Pancreas (tissue), 10 donors: ENCODE results near the gene PAFAH1B2. TPM values are rescaled to one million over a fixed set of nuclear protein-coding genes. Genes with fewer than 3 reads are reported as not detected.
"Not testable (repeated sequence)": the region's sequence is repeated elsewhere in the genome, so short reads cannot be mapped to it uniquely, and the experiment has no call there.

Source experiments
- ATAC-seq, 4 donors: fragments of 200-7000 bp; cut with Tn5 transposase; one replicate each; pipeline versions ENCODE4 v1.8.0 to v1.9.1; 2020; ENCODE audit warnings: mild to moderate bottlenecking in 4 of 4, moderate library complexity in 4 of 4
- DNase-seq, 6 donors: peaks; one replicate each; pipeline ENCODE4 v3.0.0-alpha.2; 2020
- FAIRE-seq: peaks from 2 replicates; lab custom pipeline; 2012; peaks lifted over from hg19 to GRCh38; lab: Jason Lieb, UNC
- H3K27ac ChIP-seq, 4 donors: fragments of 200-600 bp; sonication (generic); 1 replicate in 3 of 4; 2 replicates in 1 of 4; pipeline versions ENCODE4 v1.5.0 to v1.8.0; 2020
- H3K27me3 ChIP-seq, 4 donors: fragments of 200-600 bp; one replicate each; pipeline ENCODE4 v1.8.0; 2021
- H3K36me3 ChIP-seq, 3 donors: fragments of 200-600 bp; sonication (generic) in 1 of 3; one replicate each; pipeline versions ENCODE4 v1.5.0 to v1.8.0; 2020 to 2021
- H3K4me1 ChIP-seq, 3 donors: fragments of 200-600 bp; one replicate each; pipeline ENCODE4 v1.8.0; 2021
- H3K4me3 ChIP-seq, 4 donors: fragments of 200-600 bp; sonication (generic) in 2 of 4; one replicate each; pipeline versions ENCODE4 v1.5.0 to v1.8.0; 2020 to 2021
- H3K9me3 ChIP-seq, 4 donors: fragments of 200-600 bp; one replicate each; pipeline ENCODE4 v1.8.0; 2021
- CTCF ChIP-seq, 4 donors: fragments of 200-600 bp; sonication (generic) in 3 of 4; IDR thresholded peaks; one replicate each; pipeline versions ENCODE4 v1.5.0 to v1.8.0; 2021; ENCODE audit warnings: antibody characterized with exemption in 4 of 4
- WGBS, 2 donors: extraction: QIAGEN DNeasy Blood & Tissue Kit; methylation state at CpG; one replicate each; pipeline ENCODE4 v1.1.7; 2013; 5-methylcytosine and 5-hydroxymethylcytosine counted together
- intact Hi-C, 3 donors: fragments of 100-400 bp; cut with DNase I; formaldehyde crosslinking; loops; one replicate each; pipeline versions ENCODE4 v1.11.1 to v1.14.2; 2022
- polyA plus RNA-seq, 2 donors: library from polyadenylated mRNA; stranded (reverse); fragments of 200-250 nt; gene quantifications; one replicate each; pipeline ENCODE4 v1.2.3, GENCODE V29; 2013
- total RNA-seq, 6 donors: library from RNA; stranded (reverse); fragmentation: NEBNext Ultra II Directional in 4 of 6; extraction: Animal tissue kit (Norgen Biotek cat#: 25700) in 4 of 6; gene quantifications; one replicate each; pipeline versions ENCODE4 v1.2.1 to v1.2.4, GENCODE V29; 2021 to 2023
- donor health status: healthy with polysubstance abuse.
- donor health status: DM: no; HTN: no; CAD: no; lungs with moderate emphysema.
- donor health status: DM: no; HTN: no; CAD: no.
- donor health status: control.
- donor health status: control.
- donor health status: Bipolar disorder and iron deficiency.
- donor health status: DM: yes; HTN: yes; CAD: no.
- donor health status: DM: no; HTN: no; CAD: no.
- donor health status: DM: no; HTN: no; CAD: no.
- donor health status: DM: yes; HTN: yes; CAD: no.

PAFAH1B2 gene
- total and polyA plus RNA-seq, 8 donors: 14.8 to 47.7 (median 24.3) TPM

GRCh38 chr11:117128289-117128688 lies 15.8 kb upstream of the PAFAH1B2 start:
- no peak for ATAC-seq
- 80 to 86% methylated on average over 4 of the region's 4 CpGs for WGBS, 2 donors

GRCh38 chr11:117130396-117130795 lies 13.7 kb upstream of the PAFAH1B2 start:
- not testable (repeated sequence) for FAIRE-seq, DNase-seq, H3K27me3 ChIP-seq, H3K27ac ChIP-seq, ATAC-seq, H3K9me3 ChIP-seq, H3K4me1 ChIP-seq, H3K36me3 ChIP-seq, H3K4me3 ChIP-seq
- intact Hi-C loops: loop anchor here in 2 of 3 donors (5.0 kb wide), 1 partner anchor 77 kb away; no protein-coding TSS in a partner anchor
- WGBS, 2 donors: 87 to 96% methylated on average over 5 to 7 of the region's 7 CpGs

More at GRCh38 chr11:117128289-117128688, 15.8 kb upstream of the PAFAH1B2 start:
- no peak overlapping the region for H3K27ac ChIP-seq
- intact Hi-C loops: no loop called here
- no peak for TF ChIP-seq CTCF (IDR thresholded peaks at IDR 0.05)
- H3K4me1 ChIP-seq: no peaks in the 10 kb centered on the region
- FAIRE-seq (no peak), DNase-seq (no peak)
- H3K27me3 ChIP-seq: no peaks in the 10 kb centered on the region
- no peaks in the 10 kb centered on the region for H3K9me3 ChIP-seq
- no peaks in the 10 kb centered on the region for H3K36me3 ChIP-seq
- H3K4me3 ChIP-seq: no peak overlapping the region

GRCh38 chr11:117130879-117131278 lies 13.2 kb upstream of the PAFAH1B2 start:
- no peaks in the 10 kb centered on the region for H3K4me1 ChIP-seq
- no peaks in the 10 kb centered on the region for H3K36me3 ChIP-seq
- DNase-seq (no peak), ATAC-seq (no peak), FAIRE-seq (no peak)
- no peaks in the 10 kb centered on the region for H3K27me3 ChIP-seq
- no peak overlapping the region for H3K4me3 ChIP-seq
- WGBS, 2 donors: 58% methylated on average over 7 of the region's 7 CpGs
- intact Hi-C loops: loop anchor here in 2 of 3 donors (5.0 kb wide), 1 partner anchor 76 kb away; no protein-coding TSS in a partner anchor
- no peak for TF ChIP-seq CTCF (IDR thresholded peaks at IDR 0.05)
- H3K9me3 ChIP-seq: no peaks in the 10 kb centered on the region
- no peak overlapping the region for H3K27ac ChIP-seq

- no peak for FAIRE-seq
- TF ChIP-seq CTCF (IDR thresholded peaks at IDR 0.05): no peak
- Histone ChIP-seq H3K27me3 (no peaks in the 10 kb centered on the region), H3K36me3 (no peaks in the 10 kb centered on the region), H3K4me1 (no peaks in the 10 kb centered on the region), H3K9me3 (no peaks in the 10 kb centered on the region), H3K27ac (no peak overlapping the region), H3K4me3 (no peak overlapping the region)
- WGBS, 2 donors: 55 to 73% methylated on average over 2 of the region's 3 CpGs
- no peak for ATAC-seq
- no peak for DNase-seq
- intact Hi-C loops: loop anchor here in 2 of 3 donors (5.0 kb wide), 1 partner anchor 73 kb away; no protein-coding TSS in a partner anchor
Observed at GRCh38 chr11:117134431-117134830, 9.7 kb upstream of the PAFAH1B2 start.

- ATAC-seq, H3K36me3 ChIP-seq, DNase-seq, H3K4me3 ChIP-seq, H3K4me1 ChIP-seq, FAIRE-seq, H3K9me3 ChIP-seq, H3K27me3 ChIP-seq, H3K27ac ChIP-seq: not testable (repeated sequence)
- intact Hi-C loops: loop anchor here in 2 of 3 donors (5.0 kb wide), 1 partner anchor 72 kb away; no protein-coding TSS in a partner anchor
- 82 to 93% methylated on average over 1 of the region's 4 CpGs for WGBS, 2 donors
Observed at GRCh38 chr11:117134979-117135378, 9.1 kb upstream of the PAFAH1B2 start.

GRCh38 chr11:117137223-117138086 lies 6.6 kb upstream of the PAFAH1B2 start:
- H3K27ac ChIP-seq, H3K4me3 ChIP-seq, FAIRE-seq, intact Hi-C loops, H3K36me3 ChIP-seq, H3K4me1 ChIP-seq, H3K27me3 ChIP-seq, DNase-seq, H3K9me3 ChIP-seq: not testable (repeated sequence)
- WGBS, 2 donors: no CpG with 5 or more reads among the region's 15 CpGs
- ATAC-seq: peak in 2 of 4 donors; percentile 30 to 51
